ENCODE results near the gene SST.

The SST gene

GRCh38 chr3:187696021-187696420 lies 25.8 kb upstream of the SST start:
- TF ChIP-seq CTCF (IDR thresholded peaks at IDR 0.05; ENCODE audit: insufficient read depth, missing control alignments), result no peak
- no peak for DNase-seq (ENCODE audit: insufficient read length, low spot score)
- FAIRE-seq, result no peak

GRCh38 chr3:187695449-187695848 lies 25.3 kb upstream of the SST start:
- no peak for TF ChIP-seq CTCF (IDR thresholded peaks at IDR 0.05; ENCODE audit: insufficient read depth, missing control alignments)
- no peak for DNase-seq (ENCODE audit: insufficient read length, low spot score)
- no peak for FAIRE-seq

GRCh38 chr3:187694801-187695200 lies 24.6 kb upstream of the SST start:
- TF ChIP-seq CTCF (IDR thresholded peaks at IDR 0.05; ENCODE audit: insufficient read depth, missing control alignments), result no peak
- FAIRE-seq (no peak), DNase-seq (ENCODE audit: insufficient read length, low spot score) (no peak)

- DNase-seq (ENCODE audit: insufficient read length, low spot score), result no peak
- TF ChIP-seq CTCF (IDR thresholded peaks at IDR 0.05; ENCODE audit: insufficient read depth, missing control alignments), result no peak
- no peak for FAIRE-seq
Measured at GRCh38 chr3:187693431-187693830, 23.2 kb upstream of the SST start.

GRCh38 chr3:187689984-187690383 lies 19.8 kb upstream of the SST start:
- no peak for DNase-seq (ENCODE audit: insufficient read length, low spot score)
- FAIRE-seq, result no peak
- no peak for TF ChIP-seq CTCF (IDR thresholded peaks at IDR 0.05; ENCODE audit: insufficient read depth, missing control alignments)

- no peak for DNase-seq (ENCODE audit: insufficient read length, low spot score)
- no peak for TF ChIP-seq CTCF (IDR thresholded peaks at IDR 0.05; ENCODE audit: insufficient read depth, missing control alignments)
- no peak for FAIRE-seq
Measured at GRCh38 chr3:187686621-187687273, 16.6 kb upstream of the SST start.

GRCh38 chr3:187685948-187686347 lies 15.8 kb upstream of the SST start:
- DNase-seq (ENCODE audit: insufficient read length, low spot score) (no peak), FAIRE-seq (no peak)
- TF ChIP-seq CTCF (IDR thresholded peaks at IDR 0.05; ENCODE audit: insufficient read depth, missing control alignments), result no peak

All from D721Med (cell line).